ENCODE data around the gene CDK14.
"Not testable (repeated sequence)": the region's sequence is repeated elsewhere in the genome, so short reads cannot be mapped to it uniquely, and the experiment has no call there.

CDK14 gene

DNA sequence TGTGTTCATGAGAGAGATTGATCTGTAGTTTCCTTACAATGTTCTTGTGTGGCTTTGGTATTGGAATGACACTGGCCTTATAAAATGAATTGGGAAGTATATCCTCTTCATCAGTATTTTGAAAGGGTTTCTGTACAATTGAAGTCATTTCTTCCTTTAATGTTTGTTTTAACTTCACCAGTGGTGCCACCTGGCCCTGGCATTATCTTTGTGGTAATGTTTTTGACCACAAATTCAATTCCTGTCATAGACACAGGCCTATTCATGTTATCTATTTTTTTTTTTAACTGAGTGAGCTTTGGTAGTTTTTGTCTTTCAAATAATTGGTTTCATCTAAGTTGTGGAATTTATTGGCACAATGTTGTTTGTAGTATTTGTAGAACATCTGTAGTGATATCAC is 127.7 kb downstream of the CDK14 start:
- no peak for DNase-seq

DNA sequence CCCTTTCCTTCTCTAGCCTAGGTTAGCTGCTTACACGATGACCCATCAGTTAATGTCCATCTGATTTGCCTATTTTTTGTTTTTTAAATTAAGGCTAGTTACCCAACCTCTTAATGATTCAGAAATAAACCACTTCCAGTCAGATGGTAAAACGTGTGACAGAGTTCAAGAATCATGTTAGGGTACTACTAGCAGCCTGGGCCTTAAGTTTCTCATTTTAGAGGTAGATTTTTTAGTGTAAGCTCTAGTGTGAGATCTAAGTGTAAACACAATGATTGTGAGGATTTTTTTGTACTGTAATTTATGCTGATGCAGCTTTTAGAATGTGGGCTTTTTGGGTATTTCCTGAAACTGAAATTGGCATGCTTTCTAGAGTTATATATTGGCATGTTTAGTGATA is 130.0 kb downstream of the CDK14 start:
- DNase-seq = no peak

DNA sequence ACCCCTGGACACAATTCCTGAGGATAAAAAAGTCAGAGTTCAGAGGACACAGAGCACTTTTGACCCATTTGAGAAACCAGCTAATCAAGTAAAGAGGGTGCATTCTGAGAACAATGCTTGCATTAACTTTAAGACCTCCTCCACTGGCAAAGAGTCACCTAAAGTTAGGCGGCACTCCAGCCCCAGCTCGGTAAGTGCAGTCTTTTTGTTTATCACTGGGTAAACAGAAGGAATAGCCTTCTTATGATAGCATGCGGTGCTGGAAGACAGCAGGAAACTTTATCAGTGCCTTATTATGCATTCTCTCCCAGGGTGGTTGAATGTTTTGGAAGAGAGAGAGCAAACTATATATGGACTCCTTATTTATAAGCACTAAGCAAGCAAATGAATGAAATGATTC is 130.5 kb downstream of the CDK14 start:
- no peak for DNase-seq

DNA sequence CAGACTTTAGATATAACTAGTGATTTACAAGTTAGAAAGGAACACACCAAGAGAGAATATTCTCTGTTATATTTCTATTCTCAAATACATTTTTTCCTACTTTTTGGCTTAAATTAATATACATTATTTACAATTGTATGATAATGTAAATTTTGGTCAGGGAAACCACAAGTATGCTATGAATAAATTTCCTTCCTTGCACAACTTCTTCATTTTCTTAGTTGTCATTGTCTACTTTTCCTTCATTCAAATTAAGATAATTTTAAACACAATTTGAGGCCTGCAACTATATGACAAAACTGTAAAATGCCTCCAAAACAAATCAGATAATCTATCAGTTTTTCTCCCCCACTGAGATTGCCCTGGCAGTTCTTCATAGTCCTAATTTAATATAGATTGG is 131.3 kb downstream of the CDK14 start:
- no peak for DNase-seq

DNA sequence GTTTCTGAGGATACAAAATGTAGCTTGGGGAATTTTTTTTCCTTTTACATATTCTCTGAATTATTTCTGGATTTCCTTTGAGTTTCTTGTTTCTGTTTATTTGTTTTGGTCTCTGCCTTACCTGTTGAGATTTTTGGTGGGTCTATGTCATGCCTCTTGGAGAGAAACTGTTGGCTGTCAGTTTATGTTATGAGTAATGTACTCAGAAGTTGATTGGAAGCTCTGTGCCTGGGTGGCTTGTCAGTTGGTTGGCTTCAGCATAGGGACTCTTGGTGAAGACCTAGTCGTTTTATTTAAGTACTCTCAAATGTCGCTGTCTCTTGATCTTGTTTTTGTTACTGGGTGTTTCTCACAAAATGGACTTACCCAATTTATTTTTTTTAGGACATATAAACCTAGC is 132.4 kb downstream of the CDK14 start:
- no peak for DNase-seq

DNA sequence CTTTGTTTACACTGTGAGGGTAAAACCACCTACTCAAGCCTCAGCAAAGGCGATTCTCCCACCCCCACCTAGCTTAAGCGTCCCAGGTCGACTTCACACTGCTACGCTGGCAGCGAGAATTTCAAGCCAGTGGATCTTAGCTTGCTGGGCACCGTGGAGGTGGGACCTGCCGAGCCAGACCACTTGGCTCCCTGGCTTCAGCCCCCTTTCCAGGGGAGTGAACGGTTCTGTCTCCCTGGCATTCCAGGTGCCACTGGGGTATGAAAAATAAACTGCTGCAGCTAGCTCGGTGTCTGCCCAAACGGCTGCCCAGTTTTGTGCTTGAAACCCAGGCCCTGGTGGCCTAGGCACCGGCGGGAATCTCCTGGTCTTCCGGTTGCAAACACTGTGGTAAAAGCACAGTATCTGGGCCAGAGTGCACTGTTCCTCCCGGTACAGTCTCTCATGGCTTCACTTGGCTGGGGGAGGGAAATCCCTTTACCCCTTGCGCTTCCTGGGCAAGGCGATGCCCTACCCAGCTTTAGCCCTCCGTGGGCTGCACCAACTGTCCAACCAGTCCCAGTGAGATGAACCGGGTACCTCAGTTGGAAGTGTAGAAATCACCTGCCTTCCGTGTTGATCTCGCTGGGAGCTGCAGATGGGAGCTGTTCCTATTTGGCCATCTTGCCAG is 139.6 kb downstream of the CDK14 start:
- DNase-seq = not testable (repeated sequence)

DNA sequence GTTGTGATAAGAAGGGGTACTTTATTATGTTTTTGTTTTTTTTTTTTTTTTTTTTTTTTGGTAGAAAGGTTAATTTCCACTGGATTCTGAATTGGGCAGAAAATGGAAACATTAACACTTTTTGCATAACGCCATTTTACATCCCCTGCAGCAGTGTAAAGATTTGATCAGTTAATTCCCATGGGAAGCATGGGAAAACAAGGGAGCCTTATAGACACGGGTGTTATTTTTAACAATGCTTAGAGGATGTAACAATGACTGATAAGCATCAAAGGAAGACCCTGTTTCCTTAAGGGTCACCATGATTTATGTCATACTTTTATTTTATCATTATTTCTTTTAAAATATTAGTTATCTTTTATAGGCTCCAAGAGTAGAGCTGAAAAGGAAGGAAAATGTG is 140.2 kb downstream of the CDK14 start:
- no peak for DNase-seq

DNA sequence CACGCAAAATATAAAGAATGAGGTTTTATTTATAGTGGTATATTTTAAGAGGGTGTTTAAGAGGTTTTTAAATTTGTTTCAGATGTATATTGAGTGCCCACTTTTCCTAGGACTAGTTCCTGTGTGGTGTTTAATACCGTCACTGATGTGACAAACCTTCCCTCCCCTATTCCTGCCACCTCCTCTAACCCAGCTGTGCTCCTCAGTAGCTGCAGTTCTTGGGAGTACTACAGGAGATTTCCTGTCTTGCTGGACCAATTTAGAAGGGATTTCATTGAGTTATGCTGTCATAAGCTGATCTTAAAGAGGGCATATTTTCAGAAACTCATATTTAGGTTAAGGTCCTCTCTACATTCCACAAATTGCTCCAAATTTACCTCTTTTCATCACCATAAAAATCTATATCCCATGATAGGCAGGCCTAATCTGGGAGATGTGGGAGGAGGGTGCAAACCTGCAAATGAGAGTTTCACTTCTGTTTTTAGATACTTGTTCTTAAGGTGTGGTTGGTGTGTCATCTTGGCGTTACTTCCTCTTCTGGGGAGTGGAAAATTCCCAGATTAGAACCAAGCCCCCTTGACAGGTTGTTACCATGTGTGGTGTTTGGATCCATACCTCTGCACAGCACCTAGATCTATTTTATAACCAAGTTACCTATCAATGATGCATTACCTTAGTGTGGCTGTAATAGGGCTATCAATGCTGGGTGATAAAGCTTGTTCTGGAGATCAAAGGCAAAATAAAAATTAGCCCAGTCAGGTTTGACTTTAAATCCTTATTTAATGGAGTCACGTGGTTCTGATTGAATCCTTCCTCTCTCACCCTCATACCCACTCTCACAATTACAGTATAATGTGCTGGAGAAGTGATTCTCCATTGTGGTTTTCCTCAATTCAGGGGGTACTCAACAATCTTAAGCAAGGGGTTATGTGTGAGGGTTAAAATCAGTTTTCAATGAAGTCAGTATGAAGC is 141.1 kb downstream of the CDK14 start:
- no peak for DNase-seq

DNA sequence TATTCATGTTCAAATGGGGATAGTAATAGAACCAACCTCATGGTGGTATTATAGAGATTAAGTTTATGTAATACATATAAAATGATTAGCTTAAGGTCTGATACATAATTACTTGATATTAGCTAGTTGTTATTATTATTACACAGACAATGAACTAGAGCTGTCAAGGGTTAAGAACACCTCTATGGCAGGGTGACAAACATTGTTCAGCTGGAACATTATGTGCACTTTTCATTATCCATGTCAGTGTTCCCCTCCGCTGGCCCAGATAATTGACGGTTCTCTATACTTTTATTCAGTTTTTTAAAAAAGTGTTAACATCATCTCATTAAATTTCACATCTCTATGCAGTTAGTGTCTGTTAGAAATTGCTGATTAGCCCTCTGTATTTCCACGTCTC is 142.1 kb downstream of the CDK14 start:
- DNase-seq = no peak

DNA sequence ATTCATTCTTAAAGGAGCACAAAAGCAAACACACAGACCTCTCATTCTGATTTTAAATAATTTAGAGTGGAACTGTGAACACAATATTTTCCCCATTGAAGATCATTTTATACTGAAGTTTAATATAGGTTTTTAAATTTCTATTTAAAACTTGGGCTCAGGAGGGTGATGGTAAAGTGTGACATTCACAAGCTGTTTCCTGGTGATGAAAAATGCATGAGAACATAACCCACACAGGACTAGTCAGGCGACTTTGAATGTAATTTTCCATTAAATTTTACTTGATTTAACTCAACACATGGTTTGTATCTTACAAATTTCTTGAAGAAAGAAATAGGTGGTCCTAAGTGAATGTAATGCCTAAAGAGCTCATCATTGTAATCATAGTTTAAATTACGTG is 143.6 kb downstream of the CDK14 start:
- DNase-seq = no peak

DNA sequence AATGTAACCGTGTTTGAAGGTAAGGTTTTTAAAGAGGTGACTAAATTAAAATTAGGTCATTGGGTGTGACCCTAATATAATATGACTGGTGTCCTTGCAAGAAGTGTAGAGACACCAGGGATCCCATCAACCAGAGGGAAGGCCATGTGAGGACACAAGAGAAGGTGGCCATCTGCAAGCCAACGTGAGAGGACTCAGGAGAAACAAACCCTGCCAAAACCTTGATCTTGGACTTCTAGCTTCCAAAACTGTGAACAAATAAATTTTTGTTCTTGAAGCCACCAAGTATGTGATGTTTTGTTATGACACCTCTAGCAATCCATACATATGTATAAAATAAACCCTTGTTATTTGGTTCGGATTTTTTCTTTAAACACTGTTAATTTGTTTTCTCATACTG is 144.3 kb downstream of the CDK14 start:
- no peak for DNase-seq

DNA sequence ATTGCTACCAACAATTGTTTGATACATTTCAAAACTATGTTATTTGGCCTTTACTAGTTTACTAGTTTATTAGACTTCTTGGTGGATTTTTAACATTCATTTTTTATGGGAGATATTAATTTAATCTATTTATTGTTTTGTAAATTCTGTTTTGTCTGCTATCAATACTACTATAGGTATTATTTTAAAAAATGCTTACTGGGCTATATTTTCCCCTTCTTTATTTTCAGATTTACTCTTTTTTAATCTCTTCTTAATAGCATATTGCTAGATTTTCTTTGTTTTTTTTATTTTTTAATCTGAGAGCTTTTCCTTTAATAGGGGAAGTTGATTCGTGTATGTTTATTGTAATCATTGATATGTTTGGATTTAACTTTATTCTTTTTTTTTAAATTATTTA is 147.5 kb downstream of the CDK14 start:
- DNase-seq = no peak

DNA sequence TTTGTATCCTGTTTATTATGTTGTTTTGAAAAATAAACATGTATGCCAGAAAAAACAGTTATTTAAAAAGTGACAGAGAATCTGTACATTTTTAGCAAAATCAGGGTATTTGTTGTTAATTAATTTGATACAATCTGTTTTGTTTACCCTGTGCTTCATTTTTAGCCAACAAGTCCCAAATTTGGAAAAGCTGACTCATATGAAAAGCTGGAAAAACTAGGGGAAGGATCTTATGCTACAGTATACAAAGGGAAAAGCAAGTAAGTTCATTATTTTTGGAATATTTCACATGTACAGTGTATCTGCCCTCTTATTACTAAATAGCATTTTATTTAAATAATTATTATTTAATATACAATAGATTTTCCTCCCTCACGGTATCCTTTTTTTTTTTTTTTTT is 151.4 kb downstream of the CDK14 start:
- no peak for DNase-seq

DNA sequence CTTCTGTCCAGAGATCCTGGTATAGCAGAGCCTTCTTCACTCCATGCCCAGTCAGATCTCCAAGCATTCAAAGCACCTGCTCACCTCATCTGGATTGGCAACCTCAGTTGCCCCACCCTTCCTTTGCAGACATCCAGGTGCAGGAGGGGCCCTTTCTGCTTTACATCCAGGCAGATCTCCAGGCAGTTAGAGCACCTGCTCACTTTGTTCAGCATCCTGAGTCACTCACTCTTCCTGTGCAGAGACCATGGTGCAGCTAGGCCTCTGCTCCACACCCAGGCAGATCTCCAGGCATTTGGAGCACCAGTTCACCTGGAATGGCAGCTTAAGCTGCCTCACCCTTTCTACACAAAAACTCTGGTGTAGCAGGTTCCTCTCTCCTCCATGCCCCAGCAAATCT is 153.1 kb downstream of the CDK14 start:
- no peak for DNase-seq

DNA sequence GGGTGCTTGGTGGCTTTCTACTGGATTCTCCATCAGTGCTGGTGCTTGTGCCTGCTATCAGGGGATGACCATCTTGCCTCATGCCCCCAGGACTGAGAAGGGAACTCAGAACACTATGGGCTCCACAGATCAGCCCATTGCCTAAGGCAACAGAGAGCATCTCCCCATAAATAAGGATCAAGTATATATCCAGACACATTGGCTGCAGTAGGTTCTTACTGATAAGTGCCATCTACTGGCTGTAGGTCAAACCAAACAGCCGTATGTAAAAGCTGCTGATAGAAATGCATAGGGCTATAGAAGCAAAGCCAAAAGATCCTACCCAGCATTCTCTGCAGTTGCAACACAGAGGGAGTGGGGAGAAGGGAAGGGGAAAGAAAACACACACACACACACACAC is 153.7 kb downstream of the CDK14 start:
- DNase-seq = no peak

DNA sequence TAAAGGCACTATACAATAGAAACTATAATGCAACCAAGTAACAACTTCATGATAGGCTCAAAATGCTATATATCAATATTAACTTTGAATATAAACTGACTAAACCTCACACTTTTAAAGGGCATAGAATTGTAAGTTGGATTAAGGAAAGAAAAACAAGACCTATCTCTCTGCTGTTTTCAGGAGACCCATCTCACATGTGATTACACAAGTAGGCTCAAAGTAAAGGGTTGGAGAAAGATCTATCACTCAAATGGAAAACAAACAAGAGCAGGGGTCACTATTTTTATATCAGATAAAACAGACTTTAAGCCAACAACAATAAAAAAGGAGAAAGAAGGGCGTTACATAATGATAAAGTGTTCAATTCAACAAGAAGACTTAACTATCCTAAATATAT is 155.5 kb downstream of the CDK14 start:
- no peak for DNase-seq

DNA sequence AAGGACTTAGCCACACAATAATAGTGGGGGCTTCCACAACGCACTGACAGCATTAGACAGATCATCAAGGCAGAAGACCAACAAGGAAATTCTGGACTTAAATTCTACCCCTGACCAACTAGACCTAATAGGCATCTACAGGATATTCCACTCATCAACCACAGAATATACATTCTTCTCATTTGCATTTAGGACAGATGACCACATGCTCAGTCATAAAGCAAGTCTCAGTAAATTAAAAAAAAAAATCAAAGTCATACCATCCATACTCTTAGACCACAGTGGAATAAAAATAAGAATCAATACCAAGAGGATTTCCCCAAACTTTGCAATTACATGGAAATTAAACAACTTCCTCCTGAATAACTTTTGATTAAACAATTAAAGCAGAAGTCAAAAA is 155.9 kb downstream of the CDK14 start:
- DNase-seq = no peak

DNA sequence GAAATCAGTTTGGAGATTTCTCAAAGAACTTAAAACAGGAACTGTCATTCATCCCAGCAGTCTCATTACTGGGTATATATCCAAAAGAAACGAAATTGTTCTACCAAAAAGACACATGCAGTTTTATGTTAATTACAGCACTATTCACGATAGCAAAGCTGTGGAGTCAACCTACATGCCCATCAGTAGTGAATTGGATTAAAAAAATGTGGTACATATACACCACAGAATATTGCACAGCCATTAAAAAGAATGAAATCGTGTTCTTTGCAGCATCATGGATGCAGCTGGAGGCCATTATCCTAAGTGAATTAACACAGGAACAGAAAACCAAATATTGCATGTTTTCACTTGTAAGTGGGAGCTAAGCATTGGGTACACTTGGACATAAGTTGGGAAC is 158.9 kb downstream of the CDK14 start:
- no peak for DNase-seq

DNA sequence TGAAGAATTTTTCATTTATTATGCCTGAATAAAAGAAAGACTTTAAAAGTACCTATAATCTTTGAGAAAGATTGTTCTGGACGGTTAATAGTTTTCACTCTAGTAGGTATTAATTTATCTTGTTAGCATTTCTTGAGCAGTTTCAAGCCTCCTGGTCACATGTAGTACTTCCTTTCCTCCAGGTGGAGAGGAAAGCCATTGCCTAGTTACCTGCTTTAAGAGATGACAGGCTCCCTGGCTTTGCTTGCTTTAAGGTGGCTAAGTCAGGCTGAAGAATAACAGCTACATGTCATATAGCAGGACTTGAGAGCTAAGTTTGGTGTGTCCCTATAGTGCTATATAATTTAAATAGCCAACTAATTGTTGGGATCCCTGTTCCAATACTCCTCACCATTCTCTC is 160.2 kb downstream of the CDK14 start:
- no peak for DNase-seq

DNA sequence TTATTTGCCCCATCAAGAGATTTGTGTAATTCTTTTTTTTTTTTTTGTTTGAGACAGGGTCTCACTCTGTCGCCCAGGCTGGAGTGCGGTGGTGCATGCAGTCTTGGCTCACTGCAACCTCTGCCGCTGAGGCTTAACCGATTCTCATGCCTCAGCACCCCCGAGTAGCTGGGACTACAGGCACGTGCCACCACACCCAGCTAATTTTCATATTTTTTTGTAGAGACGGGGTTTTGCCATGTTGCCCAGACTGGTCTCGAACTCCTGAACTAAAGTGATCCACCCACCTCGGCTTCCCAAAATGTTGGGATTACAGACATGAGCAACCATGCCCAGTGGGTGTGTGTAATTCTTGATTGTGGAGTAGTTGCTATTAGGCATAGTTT is 161.4 kb downstream of the CDK14 start:
- not testable (repeated sequence) for DNase-seq

DNA sequence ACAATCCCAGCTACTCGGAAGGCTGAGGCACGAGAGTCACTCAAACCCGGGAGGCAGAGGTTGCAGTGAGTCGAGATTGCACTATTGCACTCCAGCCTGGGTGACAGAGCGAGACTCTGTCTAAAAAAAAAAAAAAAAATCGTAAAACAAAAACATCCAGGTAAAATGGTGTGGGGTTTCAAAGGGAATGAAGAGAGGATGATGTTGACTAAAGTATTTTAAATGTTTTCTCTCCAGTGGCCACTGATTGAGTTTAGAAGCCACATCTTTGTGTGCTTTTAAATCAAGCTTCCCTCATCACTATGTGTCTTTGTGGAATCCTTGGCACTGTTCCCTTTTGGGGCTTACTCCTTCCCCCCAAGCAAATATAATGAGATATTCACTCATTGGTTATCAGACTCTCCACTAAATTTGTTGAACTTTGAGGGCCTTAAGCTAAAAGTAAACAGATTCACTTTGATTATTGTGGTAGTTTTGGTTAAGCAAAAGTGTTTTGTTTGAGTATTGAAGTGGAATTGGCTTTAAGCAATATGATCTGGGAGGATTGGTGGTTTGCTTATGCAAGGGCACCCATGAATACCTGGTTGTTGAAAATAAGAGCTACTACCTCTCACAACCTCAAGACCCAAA is 162.9 kb downstream of the CDK14 start:
- DNase-seq = no peak

DNA sequence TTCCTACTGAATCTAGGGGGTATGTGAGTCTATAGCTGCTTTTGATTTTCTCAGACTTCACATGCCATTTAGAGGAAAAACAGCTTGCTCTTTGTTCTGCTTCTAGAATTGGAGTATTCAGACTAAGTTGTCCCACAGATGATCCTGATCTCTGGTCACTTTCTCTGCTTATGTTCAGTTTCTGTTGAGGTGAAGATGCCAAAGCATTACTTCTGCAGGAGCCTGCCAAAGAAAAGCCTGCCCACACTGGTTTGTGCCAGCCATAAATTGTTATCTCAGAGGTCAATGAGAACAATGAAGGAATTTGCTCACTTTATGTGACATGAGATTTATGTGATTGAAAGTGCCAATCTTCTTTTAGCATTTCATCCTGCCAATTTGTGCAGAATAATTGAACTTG is 163.6 kb downstream of the CDK14 start:
- DNase-seq = no peak

DNA sequence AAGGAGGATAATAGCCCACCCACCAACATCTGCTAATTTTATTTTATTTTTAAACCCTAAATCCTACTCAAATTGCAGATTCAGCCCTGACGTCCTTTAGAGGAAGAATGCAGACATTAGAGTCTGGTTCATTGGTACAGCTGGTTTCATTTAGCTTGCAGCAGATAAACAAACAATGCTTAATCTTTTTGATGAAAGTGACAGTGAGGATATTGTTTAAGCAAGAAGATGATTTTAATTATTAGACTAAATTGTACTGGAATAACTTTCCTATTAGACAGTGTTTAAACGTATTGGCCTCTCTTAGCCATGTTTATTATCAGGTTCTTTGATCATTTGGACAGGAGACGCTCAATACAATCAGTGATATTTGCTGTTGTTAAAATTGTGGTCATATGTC is 164.8 kb downstream of the CDK14 start:
- no peak for DNase-seq

DNA sequence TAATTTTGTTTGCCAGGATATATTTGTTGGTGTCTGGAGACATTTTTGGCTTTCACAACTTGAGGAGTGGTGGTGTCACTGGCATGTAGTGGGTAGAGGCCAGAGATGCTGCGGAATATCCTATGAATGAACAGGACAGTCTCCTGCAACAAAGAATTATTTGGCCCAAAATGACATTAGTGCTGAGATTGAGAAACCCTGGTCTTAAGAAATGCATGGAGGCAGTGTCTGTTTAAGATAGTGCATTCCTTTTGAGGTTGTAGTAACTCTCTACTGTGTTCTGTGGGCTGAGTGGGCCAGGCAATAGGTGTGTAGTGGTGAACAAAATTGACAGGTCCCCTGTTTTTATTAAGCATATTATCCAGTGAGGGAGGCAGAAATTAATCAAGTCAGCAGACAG is 165.5 kb downstream of the CDK14 start:
- no peak for DNase-seq
